ENCODE measurements around the gene EML2. TPM values are rescaled to one million over a fixed set of nuclear protein-coding genes. Genes with fewer than 3 reads are reported as not detected.

The EML2 gene
- total RNA-seq, 1 experiment from 2014 or later, result 110 TPM

- intact Hi-C loops (cut with micrococcal nuclease), result loop anchor here (2.0 to 5.0 kb wide), 3 partner anchors 26 to 134 kb away; partner anchors contain the start of gene VASP
- peaks cover 26% of the 10 kb centered on the region for H3K4me1 Mint-ChIP-seq (ENCODE audit: insufficient read depth, unreplicated experiment)
- H3K27ac Mint-ChIP-seq (ENCODE audit: low read depth, unreplicated experiment), result peak overlapping the region; percentile 90
- H3K27me3 Mint-ChIP-seq (ENCODE audit: insufficient read depth, unreplicated experiment), result no peaks in the 10 kb centered on the region
- no TSS peak for BruUV-seq (replicated peaks)
- peaks cover 20% of the 10 kb centered on the region for H3K36me3 Mint-ChIP-seq (ENCODE audit: insufficient read depth, unreplicated experiment)
- DNase-seq (ENCODE audit: unreplicated experiment), result peak; percentile 79
- CTCF ChIA-PET, result interaction anchor here (0.7 to 5.3 kb wide), 18 partner anchors 8 to 239 kb away, joined by 3 to 99 read pairs (median 8); partner anchors contain the start of genes FOSB, OPA3 and QPCTL
- POLR2A ChIA-PET, result interaction anchor here (0.5 to 6.2 kb wide), 24 partner anchors 10 to 206 kb away, joined by 3 to 71 read pairs (median 6); partner anchors contain the start of genes OPA3, QPCTL, RTN2 and SNRPD2
- no peak for TF ChIP-seq CTCF (IDR thresholded peaks at IDR 0.05; ENCODE audit: unreplicated experiment)
- H3K4me3 Mint-ChIP-seq (ENCODE audit: unreplicated experiment), result peak overlapping the region; percentile 70
- H3K9me3 Mint-ChIP-seq (ENCODE audit: unreplicated experiment), result no peaks in the 10 kb centered on the region
Observed at GRCh38 chr19:45640849-45641273, 1.7 kb upstream of the EML2 start.

GRCh38 chr19:45637890-45638667, 1.1 kb downstream of the EML2 start:
- TSS peak; percentile 49 for BruUV-seq (replicated peaks)
- Mint-ChIP-seq H3K27me3 (ENCODE audit: insufficient read depth, unreplicated experiment) (no peaks in the 10 kb centered on the region), H3K36me3 (ENCODE audit: insufficient read depth, unreplicated experiment) (peaks cover 20% of the 10 kb centered on the region), H3K4me3 (ENCODE audit: unreplicated experiment) (peak overlapping the region; percentile 89), H3K4me1 (ENCODE audit: insufficient read depth, unreplicated experiment) (peaks cover 23% of the 10 kb centered on the region), H3K9me3 (ENCODE audit: unreplicated experiment) (no peaks in the 10 kb centered on the region), H3K27ac (ENCODE audit: low read depth, unreplicated experiment) (peak overlapping the region; percentile 81)
- no peak for TF ChIP-seq CTCF (IDR thresholded peaks at IDR 0.05; ENCODE audit: unreplicated experiment)
- CTCF ChIA-PET, result interaction anchor here (0.6 to 2.4 kb wide), 8 partner anchors 20 to 58 kb away, joined by 3 to 12 read pairs (median 4); no protein-coding TSS in a partner anchor
- DNase-seq (ENCODE audit: unreplicated experiment), result peak; percentile 73
- intact Hi-C loops (cut with micrococcal nuclease), result no loop called here
- POLR2A ChIA-PET, result interaction anchor here (0.7 to 6.2 kb wide), 10 partner anchors 7 to 171 kb away, joined by 3 to 71 read pairs (median 4); partner anchors contain the start of genes FOSB, OPA3 and SNRPD2

- no peaks in the 10 kb centered on the region for H3K9me3 Mint-ChIP-seq (ENCODE audit: unreplicated experiment)
- BruUV-seq (replicated peaks), result TSS peak; percentile 15
- H3K27ac Mint-ChIP-seq (ENCODE audit: low read depth, unreplicated experiment), result no peak overlapping the region
- ChIA-PET POLR2A (interaction anchor here (0.9 kb wide), 1 partner anchor 19 kb away, joined by 3 read pairs; no protein-coding TSS in a partner anchor), CTCF (interaction anchor here (0.6 to 2.4 kb wide), 3 partner anchors 30 to 1586 kb away, joined by 3 to 12 read pairs (median 3); no protein-coding TSS in a partner anchor)
- TF ChIP-seq CTCF (IDR thresholded peaks at IDR 0.05; ENCODE audit: unreplicated experiment), result no peak
- no peak for DNase-seq (ENCODE audit: unreplicated experiment)
- peaks cover 26% of the 10 kb centered on the region for H3K36me3 Mint-ChIP-seq (ENCODE audit: insufficient read depth, unreplicated experiment)
- no peaks in the 10 kb centered on the region for H3K27me3 Mint-ChIP-seq (ENCODE audit: insufficient read depth, unreplicated experiment)
- H3K4me3 Mint-ChIP-seq (ENCODE audit: unreplicated experiment), result no peak overlapping the region
- H3K4me1 Mint-ChIP-seq (ENCODE audit: insufficient read depth, unreplicated experiment), result peaks cover 24% of the 10 kb centered on the region
- intact Hi-C loops (cut with micrococcal nuclease), result no loop called here
Observed at GRCh38 chr19:45636902-45637301, 2.3 kb downstream of the EML2 start.

- H3K36me3 Mint-ChIP-seq (ENCODE audit: insufficient read depth, unreplicated experiment), result peaks cover 26% of the 10 kb centered on the region
- CTCF ChIA-PET, result interaction anchor here (0.7 to 2.4 kb wide), 2 partner anchors 29 to 152 kb away, joined by 3 to 12 read pairs; no protein-coding TSS in a partner anchor
- H3K4me1 Mint-ChIP-seq (ENCODE audit: insufficient read depth, unreplicated experiment), result peaks cover 18% of the 10 kb centered on the region
- BruUV-seq (replicated peaks), result no TSS peak
- TF ChIP-seq CTCF (IDR thresholded peaks at IDR 0.05; ENCODE audit: unreplicated experiment), result no peak
- intact Hi-C loops (cut with micrococcal nuclease), result no loop called here
- DNase-seq (ENCODE audit: unreplicated experiment), result no peak
- H3K9me3 Mint-ChIP-seq (ENCODE audit: unreplicated experiment), result no peaks in the 10 kb centered on the region
- H3K27ac Mint-ChIP-seq (ENCODE audit: low read depth, unreplicated experiment), result peak overlapping the region; percentile 54
- H3K4me3 Mint-ChIP-seq (ENCODE audit: unreplicated experiment), result no peak overlapping the region
- no peaks in the 10 kb centered on the region for H3K27me3 Mint-ChIP-seq (ENCODE audit: insufficient read depth, unreplicated experiment)
- POLR2A ChIA-PET, result interaction anchor here (0.9 to 1.3 kb wide), 2 partner anchors 12 to 19 kb away, joined by 3 to 4 read pairs; no protein-coding TSS in a partner anchor
Observed at GRCh38 chr19:45636275-45636674, 2.9 kb downstream of the EML2 start.
